ENCODE measurements around the gene CRAT. TPM values are rescaled to one million over a fixed set of nuclear protein-coding genes. Genes with fewer than 3 reads are reported as not detected.
A peak's percentile ranks its signal among the peaks of the same experiment; 100 is the strongest.

CRAT gene
- total RNA-seq (10 to 100 TPM; 12.9 to 23.3 TPM), total RNA-seq (15.4 to 18.5 reads per million in 2 donors)

DNA sequence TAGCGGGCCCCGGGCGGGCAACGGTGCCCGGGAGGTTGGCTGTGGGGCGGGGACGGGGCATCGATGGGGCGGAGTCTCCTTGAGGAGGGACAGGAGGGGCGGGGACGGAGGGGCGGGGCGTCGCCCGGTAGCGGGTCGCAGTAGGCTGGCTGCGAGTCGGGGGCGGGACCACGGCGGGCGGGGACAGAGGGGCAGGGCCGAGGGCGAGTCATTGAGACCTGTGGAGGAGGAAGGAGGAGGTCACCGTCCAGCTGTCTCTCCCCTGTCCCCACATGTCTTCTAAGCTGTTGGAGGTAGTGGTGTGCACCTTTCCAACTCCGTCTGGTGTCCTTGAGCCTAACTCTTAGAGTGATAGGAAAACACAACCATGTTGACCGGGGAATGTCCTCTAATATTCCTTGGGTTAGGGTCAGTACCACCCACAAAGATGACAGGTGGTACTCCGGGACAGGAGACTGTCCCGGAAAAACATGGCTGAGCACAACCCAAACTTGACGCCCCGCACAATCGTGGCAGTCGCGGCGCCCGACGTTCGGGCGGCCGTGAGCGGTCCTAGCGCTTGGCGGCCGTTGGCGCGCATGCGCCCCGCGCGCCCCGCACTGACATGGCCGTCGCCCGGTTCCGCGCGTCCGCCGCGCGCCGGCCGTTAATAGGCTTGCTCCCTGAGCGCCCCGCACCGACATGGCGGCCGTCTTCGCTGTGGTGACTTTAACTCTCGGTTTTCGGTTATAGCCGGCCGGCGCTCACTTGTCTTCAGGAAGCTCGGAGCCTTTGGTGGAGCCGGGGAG is at the start of gene CRAT, which contains the start of gene PTPA:
CRAT (minus strand) TSS at position 54 of the 788 bp plus-strand sequence. CDS start 284 bp downstream, outside the sequence.
PTPA (plus strand) TSS at position 676 of the 788 bp plus-strand sequence. CDS start 186 bp downstream, outside the sequence.
- no peaks in the 10 kb centered on the region for H3K27me3 Mint-ChIP-seq
- peak; percentile 89 for ATAC-seq

DNA sequence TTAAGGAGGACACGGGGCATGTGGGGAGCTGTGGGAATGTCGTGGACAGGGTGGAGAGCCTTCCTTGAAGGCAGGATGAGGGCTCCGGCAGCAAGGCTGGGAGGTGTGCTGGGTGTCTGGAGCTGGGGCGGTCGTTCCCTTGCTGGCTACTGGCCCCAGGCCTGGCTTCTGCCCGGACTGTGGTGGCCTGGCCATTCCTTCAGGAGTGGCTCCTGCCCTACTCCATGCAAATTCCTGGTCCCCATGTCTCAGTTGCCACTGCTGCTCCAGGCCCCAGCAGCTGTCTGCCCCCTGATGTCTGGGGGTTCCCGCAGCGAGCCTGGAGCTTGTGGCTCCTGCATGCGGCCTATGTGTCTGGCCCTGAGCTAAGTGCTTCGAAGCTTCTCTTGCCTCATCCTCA is 45.6 kb upstream of the CRAT start:
- ATAC-seq (no peak), DNase-seq (no peak)
- H3K36me3 Mint-ChIP-seq (ENCODE audit: low read depth) = no peaks in the 10 kb centered on the region
- no peaks in the 10 kb centered on the region for H3K27me3 Mint-ChIP-seq
- H3K4me1 Mint-ChIP-seq = peaks cover 2% of the 10 kb centered on the region
- no peak overlapping the region for H3K4me3 Mint-ChIP-seq
- H3K27ac Mint-ChIP-seq = no peak overlapping the region
- no peaks in the 10 kb centered on the region for H3K9me3 ChIP-seq (ENCODE audit: control insufficient read depth, low read length, poor library complexity, severe bottlenecking)

More for the DNA sequence above, at the start of gene CRAT, which contains the start of gene PTPA:
- H3K9me3 ChIP-seq (ENCODE audit: control insufficient read depth, low read length, poor library complexity, severe bottlenecking) = no peaks in the 10 kb centered on the region
- no peaks in the 10 kb centered on the region for H3K36me3 Mint-ChIP-seq (ENCODE audit: low read depth)
- H3K4me3 Mint-ChIP-seq = peak within 1 kb of the TSS; percentile 91
- peak; percentile 87 to 99 (median 97) for DNase-seq
- H3K27ac Mint-ChIP-seq = peak within 1 kb of the TSS; percentile 82
- peaks cover 27% of the 10 kb centered on the region for H3K4me1 Mint-ChIP-seq

DNA sequence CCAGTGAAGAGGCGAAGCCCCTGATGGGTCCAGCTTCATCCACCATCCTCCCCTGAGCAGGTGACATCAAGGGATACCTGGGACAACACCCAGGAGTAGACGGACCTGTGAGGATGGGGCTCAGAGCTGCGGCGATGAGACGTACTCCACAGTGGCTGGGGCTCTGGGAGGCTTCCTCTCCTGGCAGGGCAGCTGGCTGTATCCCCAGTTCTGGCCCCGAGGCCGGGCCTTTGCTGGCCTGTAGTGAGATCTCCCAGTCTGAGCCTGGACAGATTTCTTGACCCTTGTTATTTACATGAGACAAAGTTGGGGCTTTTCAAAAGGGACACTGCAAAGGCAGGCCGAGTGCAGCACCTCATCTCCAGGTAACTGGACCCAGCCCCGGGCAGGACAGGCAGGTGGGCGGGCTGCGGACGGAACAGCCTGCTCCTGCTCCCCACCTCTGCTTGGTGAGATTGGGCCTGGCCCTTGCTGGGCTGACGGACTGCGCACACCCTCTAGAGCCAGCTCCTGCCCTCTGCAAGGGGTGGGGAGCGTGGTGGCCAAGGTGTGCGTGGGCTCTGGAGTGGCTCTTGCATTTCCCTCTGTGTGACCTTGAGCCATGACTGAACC is 44.4 kb upstream of the CRAT start:
- no peak overlapping the region for H3K27ac Mint-ChIP-seq
- no peaks in the 10 kb centered on the region for H3K9me3 ChIP-seq (ENCODE audit: control insufficient read depth, low read length, poor library complexity, severe bottlenecking)
- H3K4me3 Mint-ChIP-seq = no peak overlapping the region
- H3K36me3 Mint-ChIP-seq (ENCODE audit: low read depth) = no peaks in the 10 kb centered on the region
- DNase-seq (no peak), ATAC-seq (no peak)
- no peaks in the 10 kb centered on the region for H3K27me3 Mint-ChIP-seq
- H3K4me1 Mint-ChIP-seq = peaks cover 3% of the 10 kb centered on the region

DNA sequence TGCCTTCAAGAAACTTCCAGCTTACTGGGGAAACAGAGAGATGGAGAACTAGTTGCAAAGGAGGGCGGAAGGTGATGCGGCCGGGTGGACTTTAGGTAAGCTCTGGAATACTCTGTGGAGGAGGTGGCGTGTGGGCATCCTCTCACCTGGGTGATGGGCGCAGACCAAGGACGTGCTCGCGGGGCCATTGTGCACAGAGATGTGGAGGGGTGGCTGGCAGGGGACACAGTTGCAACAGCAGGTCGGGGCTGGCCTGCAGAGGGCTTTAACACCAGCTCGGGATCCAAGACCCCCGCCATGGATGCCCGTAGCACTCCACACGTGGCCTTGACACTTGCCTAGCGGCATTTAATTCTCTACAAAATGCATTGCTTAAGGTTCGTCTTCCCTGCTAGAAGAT is 40.9 kb upstream of the CRAT start:
- no peak for ATAC-seq
- Mint-ChIP-seq H3K4me1 (peaks cover 7% of the 10 kb centered on the region), H3K27me3 (no peaks in the 10 kb centered on the region), H3K4me3 (no peak overlapping the region), H3K27ac (peak overlapping the region; percentile 74), H3K36me3 (ENCODE audit: low read depth) (no peaks in the 10 kb centered on the region)
- no peak for DNase-seq
- no peaks in the 10 kb centered on the region for H3K9me3 ChIP-seq (ENCODE audit: control insufficient read depth, low read length, poor library complexity, severe bottlenecking)

DNA sequence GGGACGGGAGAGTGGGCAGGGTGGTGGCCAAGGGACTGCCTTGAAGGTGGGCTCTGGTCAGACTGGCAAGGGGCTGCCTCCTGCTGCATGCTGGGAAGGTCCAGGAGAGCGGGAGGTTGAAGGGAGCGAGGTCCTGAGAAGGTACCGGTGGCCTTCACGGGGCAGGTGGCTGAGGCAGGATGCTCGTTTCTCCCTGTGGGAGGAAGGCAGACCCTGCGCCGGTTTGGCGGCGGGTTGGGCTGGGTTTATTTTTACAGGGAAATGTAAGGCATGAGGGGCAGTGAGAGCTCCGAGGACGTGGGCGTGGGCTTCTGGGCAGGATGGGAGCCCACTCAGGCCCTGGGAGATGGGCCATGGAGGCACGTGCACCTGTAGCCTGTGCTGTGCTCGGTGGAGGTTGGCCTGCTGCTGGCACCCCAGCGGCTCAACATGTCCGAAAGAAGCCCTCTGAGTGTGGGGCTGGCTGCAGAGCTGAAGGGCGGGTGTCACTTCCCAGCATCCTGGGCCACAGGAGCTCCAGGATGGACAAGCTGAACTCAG is 40.1 kb upstream of the CRAT start:
- no peak for ATAC-seq
- H3K4me3 Mint-ChIP-seq = no peak overlapping the region
- no peaks in the 10 kb centered on the region for H3K27me3 Mint-ChIP-seq
- no peaks in the 10 kb centered on the region for H3K9me3 ChIP-seq (ENCODE audit: control insufficient read depth, low read length, poor library complexity, severe bottlenecking)
- DNase-seq = no peak
- H3K27ac Mint-ChIP-seq = peak overlapping the region; percentile 74
- peaks cover 7% of the 10 kb centered on the region for H3K4me1 Mint-ChIP-seq
- no peaks in the 10 kb centered on the region for H3K36me3 Mint-ChIP-seq (ENCODE audit: low read depth)

DNA sequence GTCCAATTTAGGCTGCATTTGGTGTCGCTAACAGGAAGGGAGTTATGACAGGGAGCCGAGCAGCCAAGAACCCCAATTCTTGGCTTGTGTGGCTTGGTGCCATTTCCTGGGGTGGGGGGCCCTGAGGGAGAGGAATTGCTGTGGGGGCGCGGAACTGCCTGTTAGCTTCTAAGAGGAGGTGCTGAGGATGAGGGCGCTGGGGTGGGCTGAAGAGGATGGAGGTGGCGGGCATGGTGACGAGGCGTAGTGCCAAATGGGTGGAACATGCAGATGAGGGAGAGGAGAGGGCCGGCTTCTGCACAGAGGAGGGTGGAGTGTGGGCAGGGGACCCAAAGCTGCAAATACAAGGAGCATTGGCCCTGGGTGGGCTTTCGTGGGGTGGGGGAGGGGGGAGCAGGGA is 39.5 kb upstream of the CRAT start:
- DNase-seq = no peak
- H3K27me3 Mint-ChIP-seq = no peaks in the 10 kb centered on the region

DNA sequence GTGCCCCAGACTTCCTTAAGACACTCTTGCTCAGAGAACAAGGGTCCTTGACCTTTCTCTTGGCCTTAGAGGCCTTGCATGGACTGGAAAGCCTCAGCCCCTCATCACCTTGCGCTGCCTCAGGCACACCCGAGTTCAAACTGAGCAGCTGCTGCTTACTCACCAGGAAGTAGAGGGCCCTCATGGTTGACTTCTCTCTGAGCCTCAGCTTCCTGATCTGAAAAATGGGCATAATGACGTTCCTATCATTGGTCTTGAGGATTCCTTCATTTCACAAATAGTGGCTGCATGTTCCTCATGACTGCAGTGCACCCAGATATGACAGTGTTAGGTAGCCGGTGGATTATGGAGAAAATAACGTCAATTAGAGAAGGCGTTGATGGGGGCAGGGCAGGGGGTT is 38.8 kb upstream of the CRAT start:
- H3K9me3 ChIP-seq (ENCODE audit: control insufficient read depth, low read length, poor library complexity, severe bottlenecking) = no peaks in the 10 kb centered on the region
- no peak for DNase-seq
- Mint-ChIP-seq H3K27ac (peak overlapping the region; percentile 77), H3K36me3 (ENCODE audit: low read depth) (no peaks in the 10 kb centered on the region), H3K4me3 (no peak overlapping the region), H3K4me1 (peaks cover 7% of the 10 kb centered on the region), H3K27me3 (no peaks in the 10 kb centered on the region)
- no peak for ATAC-seq

More for the DNA sequence above, 39.5 kb upstream of the CRAT start:
- no peaks in the 10 kb centered on the region for H3K9me3 ChIP-seq (ENCODE audit: control insufficient read depth, low read length, poor library complexity, severe bottlenecking)
- Mint-ChIP-seq H3K4me1 (peaks cover 7% of the 10 kb centered on the region), H3K27ac (peak overlapping the region; percentile 77), H3K36me3 (ENCODE audit: low read depth) (no peaks in the 10 kb centered on the region), H3K4me3 (no peak overlapping the region)
- no peak for ATAC-seq

DNA sequence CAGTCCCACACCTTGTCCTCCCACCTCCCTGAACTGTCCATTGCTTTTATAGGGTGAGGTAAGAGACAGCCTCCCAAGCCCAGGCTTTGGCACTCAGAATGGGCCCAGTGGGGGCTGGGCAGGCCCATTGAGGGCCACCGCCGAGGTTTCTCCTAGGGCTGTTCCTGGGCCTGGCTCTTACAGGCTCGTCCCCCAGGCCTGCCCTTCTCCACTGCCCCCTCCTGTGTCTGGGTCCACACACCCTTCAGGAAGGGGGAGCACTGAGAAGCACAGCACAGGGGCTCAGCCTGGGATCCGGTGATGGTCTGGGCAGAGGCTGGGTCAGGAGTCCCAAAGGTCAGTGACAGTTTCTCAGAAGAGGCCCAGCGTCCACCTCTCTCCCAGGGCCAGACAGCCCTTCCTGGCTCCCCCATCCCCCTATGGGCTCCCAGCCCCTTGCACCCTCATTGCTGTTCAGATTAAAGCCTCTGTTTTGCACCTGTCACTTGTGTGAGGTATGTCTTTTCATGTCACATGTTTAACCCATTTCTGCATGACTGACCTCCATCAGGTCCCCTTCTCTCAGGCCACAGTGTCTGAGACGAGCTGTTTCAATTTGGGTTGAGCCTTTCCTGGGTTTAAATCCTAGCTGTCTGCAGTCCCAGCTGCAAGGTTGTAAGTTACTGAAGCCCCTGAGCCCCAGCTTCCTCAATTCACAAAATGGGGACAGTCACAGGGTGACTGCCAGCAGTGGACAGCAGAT is 38.0 kb upstream of the CRAT start:
- Mint-ChIP-seq H3K4me3 (no peak overlapping the region), H3K36me3 (ENCODE audit: low read depth) (no peaks in the 10 kb centered on the region), H3K27ac (no peak overlapping the region), H3K4me1 (peaks cover 7% of the 10 kb centered on the region), H3K27me3 (no peaks in the 10 kb centered on the region)
- no peaks in the 10 kb centered on the region for H3K9me3 ChIP-seq (ENCODE audit: control insufficient read depth, low read length, poor library complexity, severe bottlenecking)
- no peak for DNase-seq
- ATAC-seq = no peak

DNA sequence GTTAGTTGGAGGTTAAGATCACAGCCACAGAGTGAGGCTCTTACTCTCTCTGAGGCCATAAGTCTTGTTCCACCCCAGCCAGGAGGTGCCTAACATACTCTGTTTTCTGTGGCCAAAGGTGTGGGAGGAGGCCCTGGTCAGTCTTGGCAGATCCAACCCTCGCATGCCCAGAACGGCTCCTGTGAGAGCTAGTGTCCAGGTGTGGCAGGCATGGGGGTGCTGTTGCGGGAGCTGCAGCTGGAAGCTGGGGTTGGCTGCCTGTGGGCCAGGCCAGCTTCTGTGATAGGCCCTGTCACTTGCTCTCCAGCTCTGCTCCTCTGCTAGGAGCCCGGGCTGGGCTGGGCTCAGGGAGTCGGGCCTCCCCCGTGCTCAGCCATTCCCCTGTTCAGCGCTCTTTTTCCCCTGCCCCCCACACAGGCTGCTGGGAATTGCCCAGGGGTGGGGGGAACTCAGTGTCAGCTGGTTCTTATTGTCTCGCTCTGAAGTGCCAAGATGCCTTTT is 35.9 kb upstream of the CRAT start:
- no peaks in the 10 kb centered on the region for H3K27me3 Mint-ChIP-seq
- H3K4me3 Mint-ChIP-seq = no peak overlapping the region
- no peaks in the 10 kb centered on the region for H3K36me3 Mint-ChIP-seq (ENCODE audit: low read depth)
- H3K27ac Mint-ChIP-seq = no peak overlapping the region
- ATAC-seq = no peak
- no peak for DNase-seq
- H3K4me1 Mint-ChIP-seq = peaks cover 11% of the 10 kb centered on the region
- H3K9me3 ChIP-seq (ENCODE audit: control insufficient read depth, low read length, poor library complexity, severe bottlenecking) = no peaks in the 10 kb centered on the region

DNA sequence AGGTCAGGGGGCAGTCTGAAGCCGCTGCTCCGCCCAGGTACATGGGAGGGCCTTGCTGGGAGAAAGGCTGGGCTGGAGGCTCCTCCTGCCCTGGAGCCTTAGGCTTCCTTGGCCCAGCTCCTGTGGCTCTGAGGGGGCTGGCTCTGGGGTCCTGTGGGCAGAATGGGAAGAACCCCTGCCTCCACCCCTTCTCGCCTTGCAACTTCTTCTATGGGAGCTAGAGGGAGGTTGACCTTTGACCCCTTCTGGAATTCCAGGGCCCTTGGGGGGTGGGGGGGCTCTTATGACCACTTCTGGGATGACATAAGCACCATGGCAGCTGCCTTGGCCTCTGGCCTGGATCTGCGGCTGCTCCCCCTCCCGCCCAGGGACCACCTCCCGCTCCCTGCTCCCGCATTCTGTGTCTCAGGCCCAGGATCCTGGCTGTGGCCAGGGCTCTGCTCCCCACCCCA is 35.3 kb upstream of the CRAT start:
- DNase-seq = no peak
- H3K4me3 Mint-ChIP-seq = no peak overlapping the region
- H3K27me3 Mint-ChIP-seq = no peaks in the 10 kb centered on the region
- no peaks in the 10 kb centered on the region for H3K9me3 ChIP-seq (ENCODE audit: control insufficient read depth, low read length, poor library complexity, severe bottlenecking)
- peaks cover 11% of the 10 kb centered on the region for H3K4me1 Mint-ChIP-seq
- no peaks in the 10 kb centered on the region for H3K36me3 Mint-ChIP-seq (ENCODE audit: low read depth)
- no peak overlapping the region for H3K27ac Mint-ChIP-seq
- ATAC-seq = no peak

DNA sequence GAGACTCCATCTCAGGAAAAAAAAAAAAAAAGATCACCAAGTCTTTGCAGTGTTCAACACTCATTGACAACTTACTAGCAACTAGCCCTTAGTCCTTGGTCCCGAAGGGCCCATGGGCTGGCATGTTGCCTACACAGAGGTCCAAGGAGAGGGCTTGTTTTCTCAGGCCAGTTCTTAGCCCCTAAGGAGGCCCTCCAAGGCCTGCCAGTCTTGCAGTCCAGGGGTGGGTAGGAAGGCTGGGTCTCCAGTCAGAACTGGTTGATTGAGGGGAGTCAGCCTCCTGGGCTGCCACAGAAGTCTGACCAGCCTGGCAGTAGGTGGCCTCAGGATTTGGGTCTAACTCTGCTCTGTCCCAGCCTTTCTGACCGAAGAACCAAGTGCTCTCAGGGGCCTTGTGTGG is 34.7 kb upstream of the CRAT start:
- Mint-ChIP-seq H3K27ac (no peak overlapping the region), H3K27me3 (no peaks in the 10 kb centered on the region), H3K4me1 (peaks cover 13% of the 10 kb centered on the region), H3K4me3 (no peak overlapping the region), H3K36me3 (ENCODE audit: low read depth) (no peaks in the 10 kb centered on the region)
- ATAC-seq (no peak), DNase-seq (no peak)
- H3K9me3 ChIP-seq (ENCODE audit: control insufficient read depth, low read length, poor library complexity, severe bottlenecking) = no peaks in the 10 kb centered on the region

DNA sequence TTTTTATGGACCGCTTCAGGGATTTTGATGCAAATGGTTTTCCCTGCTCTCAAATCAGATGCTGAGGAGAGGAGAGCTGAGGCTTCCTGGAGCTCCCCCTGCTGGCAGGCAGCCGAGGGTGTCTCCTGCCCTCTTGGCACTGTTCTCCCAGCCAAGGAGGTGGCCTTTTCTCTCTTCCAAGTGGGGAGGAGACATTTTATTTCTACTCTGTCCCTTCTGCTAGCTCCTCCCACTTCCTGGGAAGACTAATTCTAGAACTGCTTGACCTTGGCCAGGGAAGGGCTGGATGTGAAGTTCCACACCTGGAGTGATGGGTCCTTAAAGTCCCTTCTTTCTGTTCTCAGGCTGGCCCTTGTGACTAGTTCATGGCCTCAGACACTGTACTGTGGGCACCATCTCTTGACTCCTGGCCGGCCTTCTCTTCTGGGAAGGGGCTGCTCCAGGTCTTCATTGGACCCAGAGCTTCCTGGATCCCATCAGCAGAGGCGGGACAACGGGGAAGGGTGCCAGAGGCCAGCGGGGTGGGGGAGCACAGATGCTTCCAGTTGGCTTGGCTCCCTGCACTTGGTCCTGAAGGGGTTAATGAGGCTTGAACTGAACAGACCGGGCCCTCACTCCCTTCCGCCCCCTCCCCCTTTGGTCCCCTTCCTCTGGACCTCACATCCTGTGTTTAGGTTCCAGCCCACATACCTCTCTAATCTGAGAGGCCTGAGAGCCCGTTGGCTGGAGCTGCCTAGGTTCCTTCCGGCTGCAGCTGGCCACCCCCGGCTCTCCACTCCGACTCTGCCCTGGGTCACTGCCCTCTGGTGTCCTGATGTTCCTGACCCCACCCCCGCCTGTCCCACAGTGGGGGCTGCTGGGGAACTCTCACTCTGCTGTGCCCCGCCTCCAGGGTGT is 32.7 kb upstream of the CRAT start:
- peak; percentile 29 for ATAC-seq
- Mint-ChIP-seq H3K4me3 (peak overlapping the region; percentile 45), H3K4me1 (peaks cover 18% of the 10 kb centered on the region), H3K27me3 (no peaks in the 10 kb centered on the region), H3K36me3 (ENCODE audit: low read depth) (no peaks in the 10 kb centered on the region), H3K27ac (peak overlapping the region; percentile 97)
- H3K9me3 ChIP-seq (ENCODE audit: control insufficient read depth, low read length, poor library complexity, severe bottlenecking) = no peaks in the 10 kb centered on the region
- DNase-seq = peak; percentile 59 to 74 (median 64)
